ENCODE results near the gene CAMK4.

DNA sequence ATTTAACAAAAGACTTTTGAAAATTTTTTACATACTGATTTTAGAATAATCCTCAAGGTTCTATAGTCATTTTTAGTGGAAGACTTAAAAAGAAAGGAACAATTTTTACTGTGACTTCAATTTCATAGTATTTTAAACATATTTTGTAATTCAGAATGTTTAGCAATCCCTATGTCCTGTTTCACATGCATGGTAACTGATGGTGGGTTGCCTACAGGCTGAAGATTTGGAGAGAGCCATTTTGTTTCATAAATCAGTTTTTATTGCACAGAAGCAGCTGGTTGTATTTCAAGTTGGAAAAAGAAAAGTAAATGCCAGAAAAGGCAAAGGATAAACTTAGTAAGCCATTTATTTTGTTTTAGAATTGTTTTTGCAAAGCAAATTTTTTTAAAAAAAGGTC lies 264.2 kb downstream of the CAMK4 start:
- TF ChIP-seq CTCF (IDR thresholded peaks at IDR 0.05; ENCODE audit: insufficient read depth, low read length) (no peak), GABPA (IDR thresholded peaks at IDR 0.05; ENCODE audit: low read depth) (no peak), REST (IDR thresholded peaks at IDR 0.05; ENCODE audit: insufficient replicate concordance, low read depth) (no peak), POLR2AphosphoS5 (IDR thresholded peaks at IDR 0.05; ENCODE audit: low read depth) (no peak), SPI1 (IDR thresholded peaks at IDR 0.05; ENCODE audit: borderline replicate concordance, low read depth) (no peak)

Data from HL-60 (cell line).